HepG2 (cell line): ENCODE data around the gene SLFN14. TPM values are rescaled to one million over a fixed set of nuclear protein-coding genes. Genes with fewer than 3 reads are reported as not detected.

Experiments used
- HDAC6 ChIP-seq: fragments of 200-600 bp; sonication (generic); IDR thresholded peaks from 2 replicates; pipeline ENCODE4 v1.7.0; 2017; ENCODE audit warnings: mild to moderate bottlenecking, antibody characterized with exemption, low read length, low read depth
- IRF2 ChIP-seq: IDR thresholded peaks from 2 replicates; pipeline ENCODE4 v1.6.1; 2018; ENCODE audit warnings: missing genetic modification reagents, missing compliant biosample characterization
- JDP2 ChIP-seq: sonication (generic); formaldehyde crosslinking; IDR thresholded peaks from 2 replicates; pipeline ENCODE4 v1.8.1; 2022; ENCODE audit warnings: missing genetic modification reagents, borderline replicate concordance
- ZNF136 ChIP-seq: sonication (generic); formaldehyde crosslinking; IDR thresholded peaks from 2 replicates; pipeline ENCODE4 v1.8.1; 2022; ENCODE audit warnings: low read depth, mild to moderate bottlenecking, moderate library complexity, missing genetic modification reagents
- ZNF335 ChIP-seq: sonication (generic); formaldehyde crosslinking; IDR thresholded peaks from 2 replicates; pipeline ENCODE4 v1.4.0; 2020; ENCODE audit warnings: missing genetic modification reagents
- polyA plus RNA-seq, 8 experiments: library from polyadenylated mRNA; depleted of rRNA in 3 of 8; stranded (reverse) in 7 of 8; unstranded in 1 of 8; fragments of >200 nt; fragmentation: Illumina TruSeq in 4 of 8; extraction: Trizol in 4 of 8; gene quantifications; 2 replicates each; pipeline versions ENCODE4 v1.2.1 to v1.2.3, GENCODE V29; 2011 to 2016; ENCODE audit warnings: low read depth in 4 of 8, missing spikeins in 1 of 8, mixed read lengths in 1 of 8; ENCODE audit not compliant: insufficient read depth in 1 of 8
- total RNA-seq, 5 experiments: library from RNA; depleted of rRNA; stranded (reverse); fragments of >200 nt; fragmentation: Illumina TruSeq; extraction: Trizol; gene quantifications; 2 replicates each; pipeline ENCODE4 v1.2.3, GENCODE V29; 2016; ENCODE audit warnings: low read depth in 1 of 5
- TF ChIP-seq, protein P1 (sequence below): sonication (generic); formaldehyde crosslinking; IDR thresholded peaks from 2 replicates; pipeline ENCODE4 v1.5.1; 2020; ENCODE audit warnings: missing genetic modification reagents, mild to moderate bottlenecking, borderline replicate concordance
- TF ChIP-seq, protein P2 (sequence below): IDR thresholded peaks from 2 replicates; pipeline ENCODE4 v1.4.0; 2020; ENCODE audit warnings: mild to moderate bottlenecking, missing genetic modification reagents
- TF ChIP-seq, protein P3 (sequence below): sonication (generic); formaldehyde crosslinking; IDR thresholded peaks from 2 replicates; pipeline ENCODE4 v1.4.0; 2020; ENCODE audit warnings: missing genetic modification reagents
- TF ChIP-seq, protein P4 (sequence below): sonication (generic); formaldehyde crosslinking; IDR thresholded peaks from 2 replicates; pipeline ENCODE4 v1.8.1; 2023; ENCODE audit warnings: mild to moderate bottlenecking, missing genetic modification reagents
- TF ChIP-seq, protein P5 (sequence below): sonication (generic); formaldehyde crosslinking; IDR thresholded peaks from 2 replicates; pipeline ENCODE4 v1.5.1; 2020; ENCODE audit warnings: mild to moderate bottlenecking, missing genetic modification reagents, moderate library complexity

SLFN14 gene
- total and polyA plus RNA-seq, 2 of the 13 experiments (the other 11 are each of a cell fraction or from before 2014, with no cell fraction given) = not detected

DNA sequence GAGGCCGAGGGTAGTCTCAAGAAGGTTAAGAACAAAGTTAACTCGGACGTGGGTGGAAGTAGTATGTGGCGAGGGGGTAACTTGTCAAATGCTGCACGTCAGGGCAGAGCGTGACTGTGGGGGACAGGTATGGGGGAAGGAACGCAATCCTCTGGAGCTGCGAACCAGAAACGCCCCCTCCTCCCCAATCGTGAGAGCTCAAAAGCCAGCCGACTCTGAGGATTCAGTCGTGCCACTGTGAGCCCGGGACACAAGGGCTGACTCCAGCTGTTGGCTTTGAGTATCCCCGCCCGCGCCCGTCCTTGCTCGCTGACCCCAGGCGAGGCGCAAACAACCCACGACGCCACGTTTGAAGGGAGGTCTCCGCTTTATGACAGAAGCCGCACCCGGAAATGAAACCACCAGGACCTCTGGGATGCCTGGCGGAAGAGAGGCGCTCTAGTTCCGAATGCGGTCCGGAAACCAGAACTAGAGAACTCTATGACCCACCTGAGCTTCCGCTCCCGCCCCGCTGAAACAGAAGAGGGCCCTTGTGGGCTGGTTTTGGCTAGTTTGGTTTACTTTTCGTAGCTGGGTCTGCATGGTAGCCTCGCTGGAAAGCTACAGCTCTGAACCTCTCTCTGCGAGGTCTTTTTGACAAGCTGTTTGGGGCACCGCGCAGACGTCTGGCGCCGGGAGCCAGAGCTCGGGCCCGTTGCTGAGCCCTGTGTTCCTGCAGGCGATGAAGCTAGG lies 17.7 kb upstream of the SLFN14 start, which contains the start of gene PEX12 (continued):
- TF ChIP-seq, protein P1, sequence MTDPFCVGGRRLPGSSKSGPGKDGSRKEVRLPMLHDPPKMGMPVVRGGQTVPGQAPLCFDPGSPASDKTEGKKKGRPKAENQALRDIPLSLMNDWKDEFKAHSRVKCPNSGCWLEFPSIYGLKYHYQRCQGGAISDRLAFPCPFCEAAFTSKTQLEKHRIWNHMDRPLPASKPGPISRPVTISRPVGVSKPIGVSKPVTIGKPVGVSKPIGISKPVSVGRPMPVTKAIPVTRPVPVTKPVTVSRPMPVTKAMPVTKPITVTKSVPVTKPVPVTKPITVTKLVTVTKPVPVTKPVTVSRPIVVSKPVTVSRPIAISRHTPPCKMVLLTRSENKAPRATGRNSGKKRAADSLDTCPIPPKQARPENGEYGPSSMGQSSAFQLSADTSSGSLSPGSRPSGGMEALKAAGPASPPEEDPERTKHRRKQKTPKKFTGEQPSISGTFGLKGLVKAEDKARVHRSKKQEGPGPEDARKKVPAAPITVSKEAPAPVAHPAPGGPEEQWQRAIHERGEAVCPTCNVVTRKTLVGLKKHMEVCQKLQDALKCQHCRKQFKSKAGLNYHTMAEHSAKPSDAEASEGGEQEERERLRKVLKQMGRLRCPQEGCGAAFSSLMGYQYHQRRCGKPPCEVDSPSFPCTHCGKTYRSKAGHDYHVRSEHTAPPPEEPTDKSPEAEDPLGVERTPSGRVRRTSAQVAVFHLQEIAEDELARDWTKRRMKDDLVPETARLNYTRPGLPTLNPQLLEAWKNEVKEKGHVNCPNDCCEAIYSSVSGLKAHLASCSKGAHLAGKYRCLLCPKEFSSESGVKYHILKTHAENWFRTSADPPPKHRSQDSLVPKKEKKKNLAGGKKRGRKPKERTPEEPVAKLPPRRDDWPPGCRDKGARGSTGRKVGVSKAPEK (CRISPR knock-in tag) = no peak
- TF ChIP-seq, protein P2, sequence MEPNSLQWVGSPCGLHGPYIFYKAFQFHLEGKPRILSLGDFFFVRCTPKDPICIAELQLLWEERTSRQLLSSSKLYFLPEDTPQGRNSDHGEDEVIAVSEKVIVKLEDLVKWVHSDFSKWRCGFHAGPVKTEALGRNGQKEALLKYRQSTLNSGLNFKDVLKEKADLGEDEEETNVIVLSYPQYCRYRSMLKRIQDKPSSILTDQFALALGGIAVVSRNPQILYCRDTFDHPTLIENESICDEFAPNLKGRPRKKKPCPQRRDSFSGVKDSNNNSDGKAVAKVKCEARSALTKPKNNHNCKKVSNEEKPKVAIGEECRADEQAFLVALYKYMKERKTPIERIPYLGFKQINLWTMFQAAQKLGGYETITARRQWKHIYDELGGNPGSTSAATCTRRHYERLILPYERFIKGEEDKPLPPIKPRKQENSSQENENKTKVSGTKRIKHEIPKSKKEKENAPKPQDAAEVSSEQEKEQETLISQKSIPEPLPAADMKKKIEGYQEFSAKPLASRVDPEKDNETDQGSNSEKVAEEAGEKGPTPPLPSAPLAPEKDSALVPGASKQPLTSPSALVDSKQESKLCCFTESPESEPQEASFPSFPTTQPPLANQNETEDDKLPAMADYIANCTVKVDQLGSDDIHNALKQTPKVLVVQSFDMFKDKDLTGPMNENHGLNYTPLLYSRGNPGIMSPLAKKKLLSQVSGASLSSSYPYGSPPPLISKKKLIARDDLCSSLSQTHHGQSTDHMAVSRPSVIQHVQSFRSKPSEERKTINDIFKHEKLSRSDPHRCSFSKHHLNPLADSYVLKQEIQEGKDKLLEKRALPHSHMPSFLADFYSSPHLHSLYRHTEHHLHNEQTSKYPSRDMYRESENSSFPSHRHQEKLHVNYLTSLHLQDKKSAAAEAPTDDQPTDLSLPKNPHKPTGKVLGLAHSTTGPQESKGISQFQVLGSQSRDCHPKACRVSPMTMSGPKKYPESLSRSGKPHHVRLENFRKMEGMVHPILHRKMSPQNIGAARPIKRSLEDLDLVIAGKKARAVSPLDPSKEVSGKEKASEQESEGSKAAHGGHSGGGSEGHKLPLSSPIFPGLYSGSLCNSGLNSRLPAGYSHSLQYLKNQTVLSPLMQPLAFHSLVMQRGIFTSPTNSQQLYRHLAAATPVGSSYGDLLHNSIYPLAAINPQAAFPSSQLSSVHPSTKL (CRISPR knock-in tag) = peak; percentile 54
- TF ChIP-seq, protein P3, sequence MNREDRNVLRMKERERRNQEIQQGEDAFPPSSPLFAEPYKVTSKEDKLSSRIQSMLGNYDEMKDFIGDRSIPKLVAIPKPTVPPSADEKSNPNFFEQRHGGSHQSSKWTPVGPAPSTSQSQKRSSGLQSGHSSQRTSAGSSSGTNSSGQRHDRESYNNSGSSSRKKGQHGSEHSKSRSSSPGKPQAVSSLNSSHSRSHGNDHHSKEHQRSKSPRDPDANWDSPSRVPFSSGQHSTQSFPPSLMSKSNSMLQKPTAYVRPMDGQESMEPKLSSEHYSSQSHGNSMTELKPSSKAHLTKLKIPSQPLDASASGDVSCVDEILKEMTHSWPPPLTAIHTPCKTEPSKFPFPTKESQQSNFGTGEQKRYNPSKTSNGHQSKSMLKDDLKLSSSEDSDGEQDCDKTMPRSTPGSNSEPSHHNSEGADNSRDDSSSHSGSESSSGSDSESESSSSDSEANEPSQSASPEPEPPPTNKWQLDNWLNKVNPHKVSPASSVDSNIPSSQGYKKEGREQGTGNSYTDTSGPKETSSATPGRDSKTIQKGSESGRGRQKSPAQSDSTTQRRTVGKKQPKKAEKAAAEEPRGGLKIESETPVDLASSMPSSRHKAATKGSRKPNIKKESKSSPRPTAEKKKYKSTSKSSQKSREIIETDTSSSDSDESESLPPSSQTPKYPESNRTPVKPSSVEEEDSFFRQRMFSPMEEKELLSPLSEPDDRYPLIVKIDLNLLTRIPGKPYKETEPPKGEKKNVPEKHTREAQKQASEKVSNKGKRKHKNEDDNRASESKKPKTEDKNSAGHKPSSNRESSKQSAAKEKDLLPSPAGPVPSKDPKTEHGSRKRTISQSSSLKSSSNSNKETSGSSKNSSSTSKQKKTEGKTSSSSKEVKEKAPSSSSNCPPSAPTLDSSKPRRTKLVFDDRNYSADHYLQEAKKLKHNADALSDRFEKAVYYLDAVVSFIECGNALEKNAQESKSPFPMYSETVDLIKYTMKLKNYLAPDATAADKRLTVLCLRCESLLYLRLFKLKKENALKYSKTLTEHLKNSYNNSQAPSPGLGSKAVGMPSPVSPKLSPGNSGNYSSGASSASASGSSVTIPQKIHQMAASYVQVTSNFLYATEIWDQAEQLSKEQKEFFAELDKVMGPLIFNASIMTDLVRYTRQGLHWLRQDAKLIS (CRISPR knock-in tag) = 0 out of 2 replicates have a peak, but pooled peaks have one; percentile 56
- TF ChIP-seq ZNF335 (CRISPR knock-in tag) (peak; percentile 90), JDP2 (CRISPR knock-in tag) (no peak; the same call in 1 of the 2 replicates), IRF2 (peak; percentile 93), ZNF136 (CRISPR knock-in tag) (no peak), HDAC6 (no peak)
- TF ChIP-seq, protein P4, sequence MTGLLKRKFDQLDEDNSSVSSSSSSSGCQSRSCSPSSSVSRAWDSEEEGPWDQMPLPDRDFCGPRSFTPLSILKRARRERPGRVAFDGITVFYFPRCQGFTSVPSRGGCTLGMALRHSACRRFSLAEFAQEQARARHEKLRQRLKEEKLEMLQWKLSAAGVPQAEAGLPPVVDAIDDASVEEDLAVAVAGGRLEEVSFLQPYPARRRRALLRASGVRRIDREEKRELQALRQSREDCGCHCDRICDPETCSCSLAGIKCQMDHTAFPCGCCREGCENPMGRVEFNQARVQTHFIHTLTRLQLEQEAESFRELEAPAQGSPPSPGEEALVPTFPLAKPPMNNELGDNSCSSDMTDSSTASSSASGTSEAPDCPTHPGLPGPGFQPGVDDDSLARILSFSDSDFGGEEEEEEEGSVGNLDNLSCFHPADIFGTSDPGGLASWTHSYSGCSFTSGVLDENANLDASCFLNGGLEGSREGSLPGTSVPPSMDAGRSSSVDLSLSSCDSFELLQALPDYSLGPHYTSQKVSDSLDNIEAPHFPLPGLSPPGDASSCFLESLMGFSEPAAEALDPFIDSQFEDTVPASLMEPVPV (CRISPR knock-in tag) = 0 out of 2 replicates have a peak, but pooled peaks have one; percentile 1
- TF ChIP-seq, protein P5, sequence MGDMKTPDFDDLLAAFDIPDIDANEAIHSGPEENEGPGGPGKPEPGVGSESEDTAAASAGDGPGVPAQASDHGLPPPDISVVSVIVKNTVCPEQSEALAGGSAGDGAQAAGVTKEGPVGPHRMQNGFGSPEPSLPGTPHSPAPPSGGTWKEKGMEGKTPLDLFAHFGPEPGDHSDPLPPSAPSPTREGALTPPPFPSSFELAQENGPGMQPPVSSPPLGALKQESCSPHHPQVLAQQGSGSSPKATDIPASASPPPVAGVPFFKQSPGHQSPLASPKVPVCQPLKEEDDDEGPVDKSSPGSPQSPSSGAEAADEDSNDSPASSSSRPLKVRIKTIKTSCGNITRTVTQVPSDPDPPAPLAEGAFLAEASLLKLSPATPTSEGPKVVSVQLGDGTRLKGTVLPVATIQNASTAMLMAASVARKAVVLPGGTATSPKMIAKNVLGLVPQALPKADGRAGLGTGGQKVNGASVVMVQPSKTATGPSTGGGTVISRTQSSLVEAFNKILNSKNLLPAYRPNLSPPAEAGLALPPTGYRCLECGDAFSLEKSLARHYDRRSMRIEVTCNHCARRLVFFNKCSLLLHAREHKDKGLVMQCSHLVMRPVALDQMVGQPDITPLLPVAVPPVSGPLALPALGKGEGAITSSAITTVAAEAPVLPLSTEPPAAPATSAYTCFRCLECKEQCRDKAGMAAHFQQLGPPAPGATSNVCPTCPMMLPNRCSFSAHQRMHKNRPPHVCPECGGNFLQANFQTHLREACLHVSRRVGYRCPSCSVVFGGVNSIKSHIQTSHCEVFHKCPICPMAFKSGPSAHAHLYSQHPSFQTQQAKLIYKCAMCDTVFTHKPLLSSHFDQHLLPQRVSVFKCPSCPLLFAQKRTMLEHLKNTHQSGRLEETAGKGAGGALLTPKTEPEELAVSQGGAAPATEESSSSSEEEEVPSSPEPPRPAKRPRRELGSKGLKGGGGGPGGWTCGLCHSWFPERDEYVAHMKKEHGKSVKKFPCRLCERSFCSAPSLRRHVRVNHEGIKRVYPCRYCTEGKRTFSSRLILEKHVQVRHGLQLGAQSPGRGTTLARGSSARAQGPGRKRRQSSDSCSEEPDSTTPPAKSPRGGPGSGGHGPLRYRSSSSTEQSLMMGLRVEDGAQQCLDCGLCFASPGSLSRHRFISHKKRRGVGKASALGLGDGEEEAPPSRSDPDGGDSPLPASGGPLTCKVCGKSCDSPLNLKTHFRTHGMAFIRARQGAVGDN (CRISPR knock-in tag) = peak; percentile 90
